ENCODE measurements around the gene FAM229B.

Gene FAM229B

DNA sequence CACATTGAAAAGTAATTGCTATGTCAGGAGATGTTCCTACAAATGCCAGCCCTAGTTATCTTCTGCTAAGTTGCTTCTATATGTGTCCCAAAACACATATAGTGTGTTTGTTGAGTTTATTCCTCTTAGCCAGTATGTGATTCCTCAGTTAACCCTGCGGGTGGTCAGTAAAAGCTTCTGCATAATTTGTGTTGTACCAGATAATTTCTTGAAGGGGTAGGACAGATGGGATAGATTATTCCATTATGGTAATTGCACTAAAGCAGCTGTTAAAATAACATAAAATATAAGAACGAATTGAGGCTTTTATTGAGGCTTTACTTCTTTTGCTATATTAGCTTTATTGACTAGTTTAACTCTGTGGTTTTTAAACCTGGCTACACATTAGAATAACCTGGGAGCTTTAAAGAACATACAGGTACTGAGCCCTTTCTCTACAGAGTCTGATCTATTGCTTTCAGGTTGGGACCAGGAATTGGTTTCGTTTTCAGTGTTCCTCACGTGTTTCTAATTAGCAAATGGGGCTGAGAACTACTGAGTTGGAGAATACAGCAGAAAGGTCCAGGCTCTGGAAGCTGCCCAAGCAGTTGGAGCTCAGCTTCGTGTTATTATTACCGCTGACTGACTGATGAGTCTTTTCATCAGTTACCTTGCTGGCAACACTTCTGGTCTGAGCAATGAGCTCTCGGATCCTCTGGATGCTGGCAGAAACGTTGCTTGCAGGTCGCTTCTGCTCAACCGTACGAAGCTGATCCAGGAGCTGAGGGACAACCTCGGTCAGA, 56.9 kb downstream of the FAM229B start:
- DNase-seq (ENCODE audit: low spot score), result no peak

GRCh38 chr6:112145080-112145573, 57.7 kb downstream of the FAM229B start:
- no peak for DNase-seq (ENCODE audit: low spot score)

DNA sequence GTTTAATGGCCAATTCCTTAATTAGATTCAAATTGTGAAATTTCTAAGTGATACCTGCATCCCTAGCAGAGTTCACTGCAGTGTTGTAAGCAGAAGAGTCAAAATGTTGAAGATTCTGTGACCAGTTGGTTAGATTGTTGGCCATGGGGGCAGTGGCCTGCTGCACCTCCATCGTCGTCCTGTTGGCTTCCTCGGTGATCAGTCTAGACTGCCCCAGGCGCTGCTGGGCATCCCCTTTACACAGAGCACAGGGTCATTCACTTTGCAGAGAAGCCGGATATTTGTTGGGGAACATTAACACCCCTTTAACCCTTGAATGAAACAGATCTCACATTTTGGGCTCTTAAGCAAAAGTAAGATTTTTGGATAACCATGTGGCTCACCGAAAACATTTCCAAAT, 60.7 kb downstream of the FAM229B start:
- DNase-seq (ENCODE audit: low spot score), result no peak

DNA sequence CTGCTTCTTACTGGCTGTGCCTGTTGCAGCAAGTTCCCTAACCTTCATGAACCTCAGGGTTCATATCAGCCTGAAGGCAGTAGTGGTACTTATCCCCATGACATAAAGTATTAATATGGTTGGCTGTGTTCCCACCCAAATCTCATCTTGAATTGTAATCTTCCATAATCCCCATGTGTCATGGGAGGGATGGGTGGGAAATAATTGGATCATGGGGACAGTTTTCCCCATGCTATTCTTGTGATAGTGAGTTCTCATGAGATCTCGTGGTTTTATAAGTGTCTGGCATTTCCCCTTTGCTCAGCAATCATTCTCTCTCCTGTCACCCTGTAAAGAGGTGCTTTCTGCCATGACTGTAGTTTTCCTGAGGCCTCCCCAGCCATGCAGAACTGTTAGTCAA, 61.8 kb downstream of the FAM229B start:
- no peak for DNase-seq (ENCODE audit: low spot score)

DNA sequence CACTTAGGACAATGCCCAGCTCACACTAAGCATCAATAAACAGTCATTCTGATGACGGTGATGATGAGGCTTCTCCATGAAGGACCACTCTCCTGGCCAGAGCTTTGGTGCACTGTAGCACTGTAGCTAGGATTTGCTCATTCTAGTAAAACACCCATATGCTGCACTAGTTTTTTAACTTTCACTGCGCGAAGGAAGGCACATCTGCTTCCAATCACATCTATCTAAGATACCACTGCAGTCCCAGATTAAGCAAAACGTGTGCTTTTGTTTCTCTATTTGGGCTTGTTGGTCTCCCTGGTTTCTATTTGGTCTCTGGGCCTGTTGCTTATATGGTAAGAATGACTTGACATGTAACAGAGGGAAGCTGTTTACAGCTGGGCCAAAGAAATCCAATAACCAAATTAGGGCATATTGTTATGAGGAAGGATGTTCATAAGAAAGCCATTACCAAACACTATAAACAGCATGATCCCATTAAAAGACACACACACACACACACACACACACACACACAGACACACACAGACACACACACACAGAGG, 62.4 kb downstream of the FAM229B start:
- no peak for DNase-seq (ENCODE audit: low spot score)

- no peak for DNase-seq (ENCODE audit: low spot score)
Measured at GRCh38 chr6:112150363-112150762, 63.0 kb downstream of the FAM229B start.
